ENCODE measurements around the gene CFAP58. TPM values are rescaled to one million over a fixed set of nuclear protein-coding genes. Genes with fewer than 3 reads are reported as not detected.
"Not testable (repeated sequence)": the region's sequence is repeated elsewhere in the genome, so short reads cannot be mapped to it uniquely, and the experiment has no call there.

Gene CFAP58
- total and polyA plus RNA-seq, 4 donors, result 0.38 to 1.3 (median 0.90) TPM

- H3K27me3 ChIP-seq (ENCODE audit: control insufficient read depth in 1 of 2, insufficient read depth in 2 of 2, low read length in 1 of 2), result no peaks in the 10 kb centered on the region
- no peak overlapping the region for H3K4me3 ChIP-seq (ENCODE audit: low read length in 2 of 2)
- no peaks in the 10 kb centered on the region for H3K9me3 ChIP-seq (ENCODE audit: control insufficient read depth, low read length)
- DNase-seq, result no peak
- H3K4me1 ChIP-seq (ENCODE audit: control insufficient read depth in 1 of 2, insufficient read depth in 2 of 2, low read length in 2 of 2), result peaks cover 2 to 27% of the 10 kb centered on the region in 2 donors
- H3K27ac ChIP-seq (ENCODE audit: low read depth in 1 of 2, low read length in 2 of 2), result no peak overlapping the region
- H3K36me3 ChIP-seq (ENCODE audit: control insufficient read depth in 1 of 2, insufficient read depth in 2 of 2, low read length in 1 of 2), result no peaks in the 10 kb centered on the region
- intact Hi-C loops (cut with DNase I), result no loop called here
- peak; percentile 62 for ATAC-seq (ENCODE audit: low FRiP score)
- 6 to 8% methylated on average over 5 of the region's 5 CpGs for WGBS, 2 donors
Observed at GRCh38 chr10:104450954-104451353, 97.3 kb downstream of the CFAP58 start.

- ATAC-seq (ENCODE audit: low FRiP score), result no peak
- DNase-seq, result no peak
- H3K27me3 ChIP-seq (ENCODE audit: control insufficient read depth in 1 of 2, insufficient read depth in 2 of 2, low read length in 1 of 2), result no peaks in the 10 kb centered on the region
- H3K9me3 ChIP-seq (ENCODE audit: control insufficient read depth, low read length), result no peaks in the 10 kb centered on the region
- no peak overlapping the region for H3K4me3 ChIP-seq (ENCODE audit: low read length in 2 of 2)
- H3K27ac ChIP-seq (ENCODE audit: low read depth in 1 of 2, low read length in 2 of 2), result no peak overlapping the region
- WGBS, 2 donors, result 10 to 19% methylated on average over 3 of the region's 3 CpGs
- no peaks in the 10 kb centered on the region for H3K36me3 ChIP-seq (ENCODE audit: control insufficient read depth in 1 of 2, insufficient read depth in 2 of 2, low read length in 1 of 2)
- intact Hi-C loops (cut with DNase I), result no loop called here
- peaks cover 2 to 22% of the 10 kb centered on the region in 2 donors for H3K4me1 ChIP-seq (ENCODE audit: control insufficient read depth in 1 of 2, insufficient read depth in 2 of 2, low read length in 2 of 2)
Observed at GRCh38 chr10:104452977-104453376, 99.3 kb downstream of the CFAP58 start.

- Histone ChIP-seq H3K4me1 (ENCODE audit: control insufficient read depth in 1 of 2, insufficient read depth in 2 of 2, low read length in 2 of 2) (peaks cover 0 to 11% of the 10 kb centered on the region in 2 donors), H3K27ac (ENCODE audit: low read depth in 1 of 2, low read length in 2 of 2) (no peak overlapping the region), H3K9me3 (ENCODE audit: control insufficient read depth, low read length) (no peaks in the 10 kb centered on the region), H3K36me3 (ENCODE audit: control insufficient read depth in 1 of 2, insufficient read depth in 2 of 2, low read length in 1 of 2) (no peaks in the 10 kb centered on the region), H3K4me3 (ENCODE audit: low read length in 2 of 2) (no peak overlapping the region), H3K27me3 (ENCODE audit: control insufficient read depth in 1 of 2, insufficient read depth in 2 of 2, low read length in 1 of 2) (no peaks in the 10 kb centered on the region)
- DNase-seq (no peak), ATAC-seq (ENCODE audit: low FRiP score) (no peak)
- intact Hi-C loops (cut with DNase I), result no loop called here
- WGBS, 2 donors, result 47 to 51% methylated on average over 8 of the region's 8 CpGs
Observed at GRCh38 chr10:104456802-104457542, 103.3 kb downstream of the CFAP58 start.

GRCh38 chr10:104457543-104457828, 103.9 kb downstream of the CFAP58 start:
- Histone ChIP-seq H3K9me3 (ENCODE audit: control insufficient read depth, low read length) (no peaks in the 10 kb centered on the region), H3K27ac (ENCODE audit: low read depth in 1 of 2, low read length in 2 of 2) (no peak overlapping the region), H3K36me3 (ENCODE audit: control insufficient read depth in 1 of 2, insufficient read depth in 2 of 2, low read length in 1 of 2) (no peaks in the 10 kb centered on the region), H3K27me3 (ENCODE audit: control insufficient read depth in 1 of 2, insufficient read depth in 2 of 2, low read length in 1 of 2) (no peaks in the 10 kb centered on the region), H3K4me3 (ENCODE audit: low read length in 2 of 2) (no peak overlapping the region), H3K4me1 (ENCODE audit: control insufficient read depth in 1 of 2, insufficient read depth in 2 of 2, low read length in 2 of 2) (peaks cover 0 to 9% of the 10 kb centered on the region in 2 donors)
- 91 to 96% methylated on average over 3 of the region's 3 CpGs for WGBS, 2 donors
- no peak for ATAC-seq (ENCODE audit: low FRiP score)
- intact Hi-C loops (cut with DNase I), result no loop called here
- DNase-seq, result no peak

GRCh38 chr10:104465575-104465974, 111.9 kb downstream of the CFAP58 start:
- DNase-seq; intact Hi-C loops (cut with DNase I); H3K36me3 ChIP-seq (ENCODE audit: control insufficient read depth in 1 of 2, insufficient read depth in 2 of 2, low read length in 1 of 2); ATAC-seq (ENCODE audit: low FRiP score); H3K4me1 ChIP-seq (ENCODE audit: control insufficient read depth in 1 of 2, insufficient read depth in 2 of 2, low read length in 2 of 2); H3K9me3 ChIP-seq (ENCODE audit: control insufficient read depth, low read length); H3K27me3 ChIP-seq (ENCODE audit: control insufficient read depth in 1 of 2, insufficient read depth in 2 of 2, low read length in 1 of 2); H3K4me3 ChIP-seq (ENCODE audit: low read length in 2 of 2); H3K27ac ChIP-seq (ENCODE audit: low read depth in 1 of 2, low read length in 2 of 2): not testable (repeated sequence)

- ATAC-seq (ENCODE audit: low FRiP score); H3K27me3 ChIP-seq (ENCODE audit: control insufficient read depth in 1 of 2, insufficient read depth in 2 of 2, low read length in 1 of 2); intact Hi-C loops (cut with DNase I); DNase-seq; H3K27ac ChIP-seq (ENCODE audit: low read depth in 1 of 2, low read length in 2 of 2); H3K4me3 ChIP-seq (ENCODE audit: low read length in 2 of 2); H3K9me3 ChIP-seq (ENCODE audit: control insufficient read depth, low read length); H3K36me3 ChIP-seq (ENCODE audit: control insufficient read depth in 1 of 2, insufficient read depth in 2 of 2, low read length in 1 of 2); H3K4me1 ChIP-seq (ENCODE audit: control insufficient read depth in 1 of 2, insufficient read depth in 2 of 2, low read length in 2 of 2): not testable (repeated sequence)
- 89 to 95% methylated on average over 2 of the region's 2 CpGs for WGBS, 2 donors
Observed at GRCh38 chr10:104468818-104469217, 115.2 kb downstream of the CFAP58 start.

GRCh38 chr10:104472505-104472904, 118.9 kb downstream of the CFAP58 start:
- Histone ChIP-seq H3K4me3 (ENCODE audit: low read length in 2 of 2) (no peak overlapping the region), H3K4me1 (ENCODE audit: control insufficient read depth in 1 of 2, insufficient read depth in 2 of 2, low read length in 2 of 2) (no peaks in the 10 kb centered on the region), H3K9me3 (ENCODE audit: control insufficient read depth, low read length) (no peaks in the 10 kb centered on the region), H3K27me3 (ENCODE audit: control insufficient read depth in 1 of 2, insufficient read depth in 2 of 2, low read length in 1 of 2) (no peaks in the 10 kb centered on the region), H3K36me3 (ENCODE audit: control insufficient read depth in 1 of 2, insufficient read depth in 2 of 2, low read length in 1 of 2) (no peaks in the 10 kb centered on the region), H3K27ac (ENCODE audit: low read depth in 1 of 2, low read length in 2 of 2) (peak overlapping the region in 1 of 2 donors; percentile 7)
- DNase-seq (no peak), ATAC-seq (ENCODE audit: low FRiP score) (no peak)
- intact Hi-C loops (cut with DNase I), result no loop called here
- WGBS, 2 donors, result 42 to 67% methylated on average over 1 of the region's 1 CpG

- Histone ChIP-seq H3K4me3 (ENCODE audit: low read length in 2 of 2) (no peak overlapping the region), H3K36me3 (ENCODE audit: control insufficient read depth in 1 of 2, insufficient read depth in 2 of 2, low read length in 1 of 2) (no peaks in the 10 kb centered on the region), H3K4me1 (ENCODE audit: control insufficient read depth in 1 of 2, insufficient read depth in 2 of 2, low read length in 2 of 2) (no peaks in the 10 kb centered on the region), H3K9me3 (ENCODE audit: control insufficient read depth, low read length) (no peaks in the 10 kb centered on the region), H3K27ac (ENCODE audit: low read depth in 1 of 2, low read length in 2 of 2) (peak overlapping the region in 1 of 2 donors; percentile 7), H3K27me3 (ENCODE audit: control insufficient read depth in 1 of 2, insufficient read depth in 2 of 2, low read length in 1 of 2) (no peaks in the 10 kb centered on the region)
- 18 to 19% methylated on average over 2 of the region's 2 CpGs for WGBS, 2 donors
- no peak for ATAC-seq (ENCODE audit: low FRiP score)
- DNase-seq, result no peak
- intact Hi-C loops (cut with DNase I), result no loop called here
Observed at GRCh38 chr10:104472957-104473745, 119.5 kb downstream of the CFAP58 start.

- Histone ChIP-seq H3K27ac (ENCODE audit: low read depth in 1 of 2, low read length in 2 of 2) (no peak overlapping the region), H3K4me1 (ENCODE audit: control insufficient read depth in 1 of 2, insufficient read depth in 2 of 2, low read length in 2 of 2) (peaks cover 0 to 4% of the 10 kb centered on the region in 2 donors), H3K36me3 (ENCODE audit: control insufficient read depth in 1 of 2, insufficient read depth in 2 of 2, low read length in 1 of 2) (no peaks in the 10 kb centered on the region), H3K9me3 (ENCODE audit: control insufficient read depth, low read length) (no peaks in the 10 kb centered on the region), H3K4me3 (ENCODE audit: low read length in 2 of 2) (no peak overlapping the region), H3K27me3 (ENCODE audit: control insufficient read depth in 1 of 2, insufficient read depth in 2 of 2, low read length in 1 of 2) (no peaks in the 10 kb centered on the region)
- 91 to 94% methylated on average over 3 of the region's 3 CpGs for WGBS, 2 donors
- intact Hi-C loops (cut with DNase I), result no loop called here
- no peak for DNase-seq
- ATAC-seq (ENCODE audit: low FRiP score), result no peak
Observed at GRCh38 chr10:104478380-104478779, 124.7 kb downstream of the CFAP58 start.
